ENCODE data around the gene IQGAP3.

IQGAP3 gene

GRCh38 chr1:156505679-156506298 is 66.6 kb downstream of the IQGAP3 start:
- no peak for DNase-seq

GRCh38 chr1:156504821-156505678 is 67.3 kb downstream of the IQGAP3 start:
- DNase-seq, result peak; percentile 86

- DNase-seq, result no peak
Observed at GRCh38 chr1:156504438-156504813, 67.9 kb downstream of the IQGAP3 start.

GRCh38 chr1:156503698-156504437 is 68.5 kb downstream of the IQGAP3 start:
- DNase-seq, result no peak

GRCh38 chr1:156502894-156503697 is 69.3 kb downstream of the IQGAP3 start:
- peak; percentile 47 for DNase-seq

- no peak for DNase-seq
Observed at GRCh38 chr1:156502391-156502893, 69.9 kb downstream of the IQGAP3 start.

- peak; percentile 90 for DNase-seq
Observed at GRCh38 chr1:156500793-156501506, 71.4 kb downstream of the IQGAP3 start.

GRCh38 chr1:156500543-156500792 is 71.9 kb downstream of the IQGAP3 start, which contains the start of gene MEF2D:
Gene MEF2D (minus strand): TSS chr1:156500775. CDS start chr1:156483292, 17,483 bp downstream.
- DNase-seq, result no peak

- no peak for DNase-seq
Observed at GRCh38 chr1:156499842-156500542, 72.4 kb downstream of the IQGAP3 start.

GRCh38 chr1:156499194-156499841 is 73.0 kb downstream of the IQGAP3 start:
- no peak for DNase-seq

GRCh38 chr1:156498432-156499193 is 73.8 kb downstream of the IQGAP3 start:
- no peak for DNase-seq

- no peak for DNase-seq
Observed at GRCh38 chr1:156497743-156498431, 74.5 kb downstream of the IQGAP3 start.

- DNase-seq, result no peak
Observed at GRCh38 chr1:156497078-156497742, 75.2 kb downstream of the IQGAP3 start.

- no peak for DNase-seq
Observed at GRCh38 chr1:156496211-156496761, 76.1 kb downstream of the IQGAP3 start.

- DNase-seq, result no peak
Observed at GRCh38 chr1:156495401-156496140, 76.8 kb downstream of the IQGAP3 start.

GRCh38 chr1:156494309-156494895 is 78.0 kb downstream of the IQGAP3 start:
- no peak for DNase-seq

- no peak for DNase-seq
Observed at GRCh38 chr1:156493742-156494141, 78.6 kb downstream of the IQGAP3 start.
